Esophagus squamous epithelium (tissue), 5 donors: ENCODE measurements around the gene PIBF1. TPM values are rescaled to one million over a fixed set of nuclear protein-coding genes. Genes with fewer than 3 reads are reported as not detected.
A peak's percentile ranks its signal among the peaks of the same experiment; 100 is the strongest.
"Not testable (repeated sequence)": the region's sequence is repeated elsewhere in the genome, so short reads cannot be mapped to it uniquely, and the experiment has no call there.

Experiments used
- DNase-seq: peaks from one replicate; lab custom pipeline; 2025; lab: John Stamatoyannopoulos, UW
- H3K27ac ChIP-seq, 4 donors: fragments of 200-600 bp; sonication (generic); one replicate each; pipeline ENCODE4 v1.5.1; 2016 to 2019; ENCODE audit warnings: mild to moderate bottlenecking in 1 of 4
- H3K27me3 ChIP-seq, 4 donors: fragments of 200-600 bp; sonication (generic); 1 replicate in 3 of 4; 2 replicates in 1 of 4; pipeline versions ENCODE4 v1.5.1 to v1.6.0; 2017 to 2021; ENCODE audit warnings: antibody characterized with exemption in 1 of 4
- H3K36me3 ChIP-seq, 3 donors: fragments of 200-600 bp; sonication (generic); one replicate each; pipeline ENCODE4 v1.5.1; 2016 to 2019
- H3K4me1 ChIP-seq, 3 donors: fragments of 200-600 bp; sonication (generic); one replicate each; pipeline ENCODE4 v1.5.1; 2017 to 2019
- H3K4me3 ChIP-seq, 4 donors: fragments of 200-600 bp; sonication (generic); 1 replicate in 3 of 4; 2 replicates in 1 of 4; pipeline ENCODE4 v1.5.1; 2016 to 2019; ENCODE audit warnings: mild to moderate bottlenecking in 2 of 4, moderate library complexity in 1 of 4
- H3K9me3 ChIP-seq, 3 donors: fragments of 200-600 bp; sonication (generic); one replicate each; pipeline ENCODE4 v1.5.1; 2016 to 2019
- CTCF ChIP-seq, 6 experiments: fragments of 450-650 bp in 4 of 6; fragments of 200-600 bp in 2 of 6; sonication (generic) in 2 of 6; IDR thresholded peaks; one replicate each; pipeline ENCODE4 v1.5.1; 2016 to 2019; ENCODE audit warnings: antibody characterized with exemption in 6 of 6, mild to moderate bottlenecking in 4 of 6, moderate library complexity in 4 of 6
- POLR2A ChIP-seq, 4 donors: fragments of 450-650 bp; IDR thresholded peaks; one replicate each; pipeline ENCODE4 v1.6.1; 2017; ENCODE audit warnings: antibody characterized with exemption in 4 of 4, mild to moderate bottlenecking in 4 of 4, moderate library complexity in 3 of 4
- WGBS, 2 donors: methylation state at CpG; one replicate each; pipeline ENCODE4 v1.1.5; 2018; 5-methylcytosine and 5-hydroxymethylcytosine counted together
- intact Hi-C: fragments of 100-400 bp; cut with DNase I; formaldehyde crosslinking; loops from one replicate; pipeline ENCODE4 v1.15.0; 2022
- total RNA-seq, 4 donors: library from RNA; depleted of rRNA; stranded (reverse); fragments of >200 nt; gene quantifications; one replicate each; pipeline ENCODE4 v1.1.0, GENCODE V29; 2016
- donor health status: DM: yes; HTN: yes; CAD: no.

Gene PIBF1
- total RNA-seq, 4 donors from 2014 or later = 10.6 to 18.7 (median 11.9) TPM

GRCh38 chr13:73045031-73045430 is 263.1 kb downstream of the PIBF1 start:
- Histone ChIP-seq H3K36me3 (no peaks in the 10 kb centered on the region), H3K27me3 (no peaks in the 10 kb centered on the region), H3K27ac (no peak overlapping the region), H3K9me3 (no peaks in the 10 kb centered on the region), H3K4me1 (no peaks in the 10 kb centered on the region), H3K4me3 (no peak overlapping the region)
- TF ChIP-seq CTCF (IDR thresholded peaks at IDR 0.05) = no peak
- intact Hi-C loops = no loop called here
- WGBS, 2 donors = 88 to 95% methylated on average over 6 of the region's 6 CpGs
- no peak for DNase-seq

GRCh38 chr13:73048615-73049014 is 266.7 kb downstream of the PIBF1 start:
- H3K36me3 ChIP-seq, H3K27me3 ChIP-seq, DNase-seq, H3K4me1 ChIP-seq, H3K4me3 ChIP-seq, H3K9me3 ChIP-seq, intact Hi-C loops, H3K27ac ChIP-seq: not testable (repeated sequence)
- WGBS, 2 donors = 87 to 93% methylated on average over 2 of the region's 2 CpGs

- H3K4me1 ChIP-seq = peaks cover 0 to 27% (median 0%) of the 10 kb centered on the region in 3 donors
- TF ChIP-seq POLR2A (IDR thresholded peaks at IDR 0.05) = no peak
- no peak for TF ChIP-seq CTCF (IDR thresholded peaks at IDR 0.05)
- WGBS, 2 donors = 47 to 57% methylated on average over 5 of the region's 5 CpGs
- no peaks in the 10 kb centered on the region for H3K36me3 ChIP-seq
- H3K27me3 ChIP-seq = peaks cover 0 to 18% (median 0%) of the 10 kb centered on the region in 4 donors
- intact Hi-C loops = no loop called here
- no peaks in the 10 kb centered on the region for H3K9me3 ChIP-seq
- H3K27ac ChIP-seq = peak overlapping the region in 2 of 4 donors; percentile 89 to 95
- DNase-seq = no peak
- H3K4me3 ChIP-seq = no peak overlapping the region
Measured at GRCh38 chr13:73054712-73055111, 272.8 kb downstream of the PIBF1 start.

GRCh38 chr13:73055813-73056564 is 274.1 kb downstream of the PIBF1 start:
- no peak for TF ChIP-seq CTCF (IDR thresholded peaks at IDR 0.05)
- TF ChIP-seq POLR2A (IDR thresholded peaks at IDR 0.05) = no peak
- no peak for DNase-seq
- Histone ChIP-seq H3K4me1 (peaks cover 0 to 33% (median 0%) of the 10 kb centered on the region in 3 donors), H3K9me3 (no peaks in the 10 kb centered on the region), H3K4me3 (peak overlapping the region in 3 of 4 donors; percentile 73 to 91 (median 90)), H3K36me3 (no peaks in the 10 kb centered on the region), H3K27me3 (peaks cover 0 to 18% (median 0%) of the 10 kb centered on the region in 4 donors), H3K27ac (peak overlapping the region; percentile 48 to 95 (median 89))
- intact Hi-C loops = no loop called here
- 36 to 43% methylated on average over 8 of the region's 8 CpGs for WGBS, 2 donors

GRCh38 chr13:73056565-73056962 is 274.6 kb downstream of the PIBF1 start:
- H3K4me1 ChIP-seq = peaks cover 0 to 33% (median 0%) of the 10 kb centered on the region in 3 donors
- DNase-seq = no peak
- H3K36me3 ChIP-seq = peaks cover 0 to under 1% (median 0%) of the 10 kb centered on the region in 3 donors
- H3K27me3 ChIP-seq = peaks cover 0 to 18% (median 0%) of the 10 kb centered on the region in 4 donors
- peak overlapping the region; percentile 48 to 95 (median 89) for H3K27ac ChIP-seq
- WGBS, 2 donors = 33 to 53% methylated on average over 4 of the region's 4 CpGs
- H3K9me3 ChIP-seq = no peaks in the 10 kb centered on the region
- TF ChIP-seq CTCF (IDR thresholded peaks at IDR 0.05) (no peak), POLR2A (IDR thresholded peaks at IDR 0.05) (no peak)
- intact Hi-C loops = no loop called here
- peak overlapping the region in 3 of 4 donors; percentile 73 to 91 (median 90) for H3K4me3 ChIP-seq
